HCT116 (cell line): Measurements from ENCODE around the gene CPNE9.

Experiments
- CEBPB ChIP-seq: IDR thresholded peaks from 2 replicates; pipeline ENCODE4 v1.6.1; 2012; ENCODE audit warnings: low read depth
- CTCF ChIP-seq, 3 experiments: fragments of 200-600 bp in 1 of 3; sonication (generic) in 1 of 3; IDR thresholded peaks in 2 of 3; conservative IDR thresholded peaks in 1 of 3; 2 replicates each; pipeline ENCODE4 v1.5.1; 2012 to 2017; ENCODE audit warnings: low read depth in 2 of 3, low read length in 2 of 3, antibody characterized with exemption in 1 of 3, borderline replicate concordance in 1 of 3, control low read depth in 1 of 3, mild to moderate bottlenecking in 1 of 3, mixed read lengths in 1 of 3, mixed run types in 1 of 3, moderate library complexity in 1 of 3; ENCODE audit not compliant: insufficient read depth in 1 of 3
- EZH2 ChIP-seq: fragments of 200-600 bp; sonication (generic); IDR thresholded peaks from 2 replicates; pipeline ENCODE4 v1.6.1; 2017; ENCODE audit warnings: antibody characterized with exemption, mixed run types
- FOSL1 ChIP-seq: IDR thresholded peaks from 2 replicates; pipeline ENCODE4 v1.6.1; 2012; ENCODE audit warnings: low read depth
- POLR2A ChIP-seq: IDR thresholded peaks from 2 replicates; pipeline ENCODE4 v1.7.0; 2011; ENCODE audit warnings: borderline replicate concordance; ENCODE audit not compliant: insufficient read depth, insufficient read length; ENCODE audit errors: extremely low read depth
- TCF7L2 ChIP-seq: IDR thresholded peaks from 2 replicates; pipeline ENCODE4 v1.7.0; 2011; ENCODE audit warnings: borderline replicate concordance, inconsistent platforms; ENCODE audit not compliant: insufficient read depth, insufficient read length; ENCODE audit errors: extremely low read depth
- TF ChIP-seq, protein P1 (sequence below): IDR thresholded peaks from 2 replicates; pipeline ENCODE4 v1.6.1; 2012

GRCh38 chr3:9745521-9745920, 41.9 kb downstream of the CPNE9 start:
- TF ChIP-seq, protein P1, sequence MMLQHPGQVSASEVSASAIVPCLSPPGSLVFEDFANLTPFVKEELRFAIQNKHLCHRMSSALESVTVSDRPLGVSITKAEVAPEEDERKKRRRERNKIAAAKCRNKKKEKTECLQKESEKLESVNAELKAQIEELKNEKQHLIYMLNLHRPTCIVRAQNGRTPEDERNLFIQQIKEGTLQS, result no peak
- TF ChIP-seq POLR2A (no peak), TCF7L2 (no peak), EZH2 (no peak), CEBPB (no peak), FOSL1 (no peak), CTCF (IDR thresholded peaks at IDR 0.05 in 2 of 3, conservative IDR thresholded peaks at IDR 0.05 in 1 of 3; ENCODE audit: borderline replicate concordance in 1 of 3, insufficient read depth in 1 of 3, low read depth in 2 of 3, low read length in 2 of 3) (no peak)
